ENCODE results near the gene CYP2C18.
"Not testable (repeated sequence)": the region's sequence is repeated elsewhere in the genome, so short reads cannot be mapped to it uniquely, and the experiment has no call there.

The CYP2C18 gene

DNA sequence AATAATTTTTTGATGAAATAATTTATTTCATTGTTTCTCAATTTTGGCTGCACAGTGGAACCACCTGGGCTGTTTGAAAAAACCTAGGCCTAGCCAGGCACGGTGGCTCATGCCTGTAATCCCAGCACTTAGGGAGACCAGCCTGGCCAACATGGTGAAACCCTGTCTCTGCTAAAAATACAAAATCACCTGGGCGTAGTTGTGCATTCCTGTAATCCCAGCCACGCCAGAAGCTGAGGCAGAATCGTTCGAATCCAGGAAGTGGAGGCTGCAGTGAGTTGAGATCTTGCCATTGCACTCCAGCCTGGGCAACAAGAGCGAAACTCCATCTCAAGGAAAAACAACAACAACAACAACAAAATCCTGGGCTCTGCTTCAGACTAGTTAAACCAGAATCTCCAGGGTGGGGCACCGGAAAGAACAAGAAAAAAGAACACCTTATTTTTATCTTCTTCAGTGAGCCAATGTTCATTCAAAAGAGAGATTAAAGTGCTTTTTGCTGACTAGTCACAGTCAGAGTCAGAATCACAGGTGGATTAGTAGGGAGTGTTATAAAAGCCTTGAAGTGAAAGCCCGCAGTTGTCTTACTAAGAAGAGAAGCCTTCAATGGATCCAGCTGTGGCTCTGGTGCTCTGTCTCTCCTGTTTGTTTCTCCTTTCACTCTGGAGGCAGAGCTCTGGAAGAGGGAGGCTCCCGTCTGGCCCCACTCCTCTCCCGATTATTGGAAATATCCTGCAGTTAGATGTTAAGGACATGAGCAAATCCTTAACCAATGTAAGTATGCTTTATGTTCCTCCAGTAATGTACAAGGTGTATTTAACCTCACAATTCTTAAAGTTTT, at the start of gene CYP2C18:
CYP2C18 (plus strand) TSS at position 516 of the 841 bp plus-strand sequence; CDS start at position 607, 91 bp downstream.
- no peak for DNase-seq

GRCh38 chr10:94638097-94638496, 45.4 kb upstream of the CYP2C18 start:
- not testable (repeated sequence) for DNase-seq

DNA sequence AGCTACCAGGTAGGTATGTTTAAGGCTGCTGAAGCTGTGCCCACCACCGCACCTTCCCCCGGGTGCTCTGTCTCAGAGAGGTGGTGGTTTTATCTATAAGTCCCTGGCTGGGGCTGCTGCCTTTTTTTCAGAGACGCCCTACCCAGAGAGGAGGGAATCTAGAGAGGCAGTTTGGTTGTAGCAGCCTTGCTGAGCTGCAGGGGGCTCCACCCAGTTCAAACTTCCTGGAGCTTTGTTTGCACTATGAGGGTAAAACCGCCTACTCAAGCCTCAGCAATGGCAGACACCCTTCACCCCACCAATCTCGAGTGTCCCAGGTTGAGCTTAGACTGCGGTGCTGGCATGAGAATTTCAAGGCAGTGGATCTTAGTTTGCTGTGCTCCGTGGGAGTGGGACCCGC, 43.6 kb upstream of the CYP2C18 start:
- no peak for DNase-seq

DNA sequence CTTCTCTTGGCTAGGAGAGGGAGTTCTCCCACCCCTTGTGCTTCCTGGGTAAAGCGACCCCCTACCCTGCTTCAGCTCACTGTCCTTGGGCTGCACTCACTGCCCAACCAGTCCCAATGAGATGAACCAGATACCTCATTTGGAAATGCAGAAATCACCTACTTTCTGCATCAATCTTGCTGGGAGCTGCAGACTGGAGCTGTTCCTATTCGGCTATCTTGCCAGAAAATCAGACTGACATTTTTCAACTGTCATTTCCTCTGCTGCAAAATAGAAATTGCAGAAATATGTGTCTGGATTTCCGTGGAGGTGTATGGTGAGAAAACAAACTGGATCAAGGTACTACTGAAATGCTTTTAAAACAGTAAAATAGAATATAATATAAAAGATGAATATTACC, 43.0 kb upstream of the CYP2C18 start:
- DNase-seq: no peak

GRCh38 chr10:94641480-94641879, 42.0 kb upstream of the CYP2C18 start:
- DNase-seq: no peak

DNA sequence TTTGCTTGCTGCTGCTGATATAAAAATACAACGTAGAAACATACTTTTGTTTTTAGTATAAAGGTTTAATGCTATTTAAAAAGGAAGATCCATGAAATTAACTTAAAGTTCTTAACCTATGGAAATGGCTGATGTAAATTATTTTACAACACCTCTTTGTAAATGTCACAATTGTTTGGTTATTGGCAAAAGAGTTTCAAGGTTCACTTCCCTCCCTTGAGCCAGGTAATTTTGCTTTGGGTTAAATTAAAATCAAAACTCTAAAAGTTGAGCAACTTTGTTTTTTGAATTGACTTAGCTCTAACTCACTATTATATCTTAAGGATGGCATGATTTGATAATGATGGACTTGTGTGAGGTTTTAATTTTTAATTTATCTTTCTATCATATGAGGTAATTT, 39.2 kb upstream of the CYP2C18 start:
- DNase-seq: no peak

DNA sequence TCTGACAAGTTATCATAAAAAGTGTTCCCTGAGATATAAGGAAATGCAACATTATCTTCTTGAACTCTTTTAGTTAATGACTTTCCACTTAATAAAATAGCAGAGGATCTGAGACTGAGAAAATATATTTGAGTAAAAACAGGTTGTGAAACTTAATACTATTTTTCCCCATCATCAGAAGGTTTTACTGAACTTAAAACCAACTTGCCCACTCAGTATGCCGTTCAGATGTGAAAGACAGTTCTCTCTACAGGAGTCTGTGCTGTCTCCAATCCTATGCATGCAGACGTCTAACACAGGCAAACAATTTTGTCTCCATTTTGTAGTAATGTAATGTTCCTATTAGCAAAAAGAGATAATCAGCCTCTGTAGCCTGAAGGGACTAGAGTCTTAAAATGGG, 38.2 kb upstream of the CYP2C18 start:
- DNase-seq: no peak

DNA sequence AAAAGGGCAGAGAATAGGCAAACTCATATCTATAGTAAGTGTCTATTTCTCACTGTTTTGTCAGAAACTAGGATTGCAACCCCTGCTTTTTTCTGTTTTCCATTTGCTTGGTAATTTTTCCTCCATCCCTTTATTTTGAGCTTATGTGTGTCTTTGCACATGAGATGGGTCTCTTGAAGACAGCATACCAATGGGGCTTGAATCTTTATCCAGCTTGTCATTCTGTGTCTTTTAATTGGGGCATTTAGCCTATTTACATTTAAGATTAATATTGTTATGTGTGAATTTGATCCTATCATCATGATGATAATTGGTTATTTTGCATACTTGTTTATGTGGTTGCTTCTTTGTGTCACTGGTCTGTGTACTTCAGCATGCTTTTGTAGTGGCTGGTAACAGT, 28.3 kb upstream of the CYP2C18 start:
- DNase-seq: not testable (repeated sequence)

DNA sequence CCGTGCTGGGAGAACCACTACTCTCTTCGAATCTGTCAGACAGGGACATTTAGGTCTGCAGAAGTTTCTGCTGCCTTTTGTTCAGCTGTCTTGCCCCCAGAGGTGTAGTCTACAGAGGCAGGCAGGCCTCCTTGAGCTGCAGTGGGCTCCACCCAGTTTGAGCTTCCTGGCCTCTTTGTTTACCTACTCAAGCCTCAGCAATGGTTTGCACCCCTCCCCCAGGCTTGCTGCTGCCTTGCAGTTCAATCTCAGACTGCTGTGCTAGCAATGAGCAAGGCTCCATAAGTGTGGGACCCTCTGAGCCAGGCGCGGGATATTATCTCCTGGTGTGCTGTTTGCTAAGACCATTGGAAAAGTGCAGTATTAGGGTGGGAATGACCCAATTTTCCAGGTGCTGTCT, 20.5 kb upstream of the CYP2C18 start:
- DNase-seq: not testable (repeated sequence)

DNA sequence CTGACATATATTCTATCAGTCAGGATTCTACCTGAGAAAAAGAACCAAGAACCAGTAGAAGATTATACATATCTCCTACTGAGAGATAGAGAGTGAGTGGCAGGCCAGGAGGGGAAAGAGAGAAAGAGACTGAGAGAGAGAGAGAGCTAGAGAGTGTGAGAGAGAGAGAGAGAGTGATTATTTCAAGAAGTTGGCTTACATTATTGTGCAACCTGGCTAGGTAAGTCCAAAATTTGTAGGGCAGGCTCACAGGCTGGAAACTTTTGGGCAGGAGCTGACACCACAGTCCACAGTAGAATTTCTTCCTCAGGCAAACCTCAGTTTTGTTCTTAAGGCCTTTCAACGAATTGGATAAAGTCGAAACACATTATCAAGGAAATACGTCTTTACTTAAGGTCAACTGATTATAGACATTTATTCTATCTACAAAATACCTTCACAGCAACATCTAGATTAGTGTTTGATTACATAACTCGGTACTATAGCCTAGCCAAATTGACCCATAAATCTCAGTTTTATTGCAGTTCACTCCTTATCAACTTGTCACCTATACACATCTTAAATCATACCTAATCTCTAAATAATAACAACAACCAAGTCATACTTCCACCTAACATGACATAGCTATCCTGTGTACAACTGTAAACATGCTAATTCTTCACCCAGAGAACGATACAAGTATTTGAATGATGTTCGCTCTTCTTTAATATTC, 17.0 kb upstream of the CYP2C18 start:
- DNase-seq: no peak

DNA sequence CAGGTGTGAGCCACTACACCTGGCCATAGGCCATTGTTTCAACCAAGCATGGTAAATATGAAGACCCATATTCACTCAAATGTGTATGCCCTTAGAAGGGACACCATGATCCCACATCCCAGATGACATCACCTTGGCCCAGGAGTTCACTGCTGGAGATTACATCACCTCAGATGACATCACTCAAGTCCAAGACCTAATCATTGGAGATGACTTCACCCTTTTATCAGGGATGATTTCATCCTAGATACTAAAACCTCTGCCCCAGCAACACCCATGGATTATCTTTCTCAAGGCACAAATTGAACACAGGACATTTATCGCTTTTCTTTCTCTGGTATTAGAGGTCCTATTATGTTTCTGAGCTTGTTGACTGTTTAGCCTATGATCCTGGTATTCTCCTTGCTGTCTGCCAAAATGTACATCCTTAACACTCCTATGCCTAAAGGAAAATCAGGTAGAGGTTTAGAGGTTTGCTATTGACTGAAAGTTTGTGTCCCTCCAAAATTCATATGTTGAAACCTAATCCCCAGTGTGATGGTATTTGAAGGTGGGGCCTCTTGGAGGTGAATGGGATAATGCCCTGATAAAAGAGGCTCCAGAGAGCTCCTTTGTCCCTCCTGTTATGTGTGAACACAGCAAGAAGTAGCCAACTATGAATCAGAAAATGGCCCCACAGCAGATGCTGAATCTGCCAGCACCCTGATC, 9.8 kb upstream of the CYP2C18 start:
- DNase-seq: no peak

- no peak for DNase-seq
Observed at GRCh38 chr10:94676496-94676895, 7.0 kb upstream of the CYP2C18 start.

DNA sequence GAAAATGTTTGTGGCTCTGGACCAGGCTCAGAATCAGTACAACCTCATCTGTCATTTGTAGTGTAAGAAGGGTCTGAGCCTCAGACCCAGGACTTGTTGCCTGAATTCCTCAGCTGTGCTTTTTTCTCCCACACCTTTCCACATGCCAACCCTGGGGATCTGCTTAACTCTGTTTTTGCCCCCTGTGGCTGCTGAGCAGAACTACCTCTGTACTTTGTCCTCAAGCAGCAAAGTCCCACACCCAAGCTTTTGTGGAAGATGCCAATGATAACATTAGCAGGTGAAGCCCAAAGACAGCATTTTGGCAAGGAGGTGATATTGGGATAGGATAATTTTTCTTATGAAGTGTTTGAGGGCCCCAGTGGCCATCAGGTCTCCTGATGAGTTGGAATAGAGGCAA, 5.8 kb upstream of the CYP2C18 start:
- no peak for DNase-seq

GRCh38 chr10:94678475-94678874, 5.1 kb upstream of the CYP2C18 start:
- DNase-seq: no peak

DNA sequence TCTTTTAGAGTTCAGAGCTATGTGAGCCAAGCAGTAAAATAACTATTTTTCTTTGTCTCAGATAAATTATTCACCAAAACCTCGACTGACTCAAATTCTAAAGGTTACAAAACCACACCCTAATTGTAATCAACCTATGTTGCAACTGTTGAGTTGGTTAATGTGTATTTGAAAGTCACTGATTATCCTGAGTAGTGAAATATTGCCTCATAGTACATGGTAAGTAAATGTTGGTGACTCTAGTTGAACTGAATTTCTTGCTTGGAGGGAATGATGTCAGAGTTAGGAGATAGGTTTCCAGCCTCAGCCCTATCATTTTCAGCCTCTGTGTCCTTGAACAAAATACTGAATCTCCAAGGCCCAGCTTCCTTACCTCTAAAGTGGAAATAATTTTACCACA, 3.0 kb upstream of the CYP2C18 start:
- no peak for DNase-seq

- not testable (repeated sequence) for DNase-seq
Observed at GRCh38 chr10:94682636-94683035, 893 bp upstream of the CYP2C18 start.

DNA sequence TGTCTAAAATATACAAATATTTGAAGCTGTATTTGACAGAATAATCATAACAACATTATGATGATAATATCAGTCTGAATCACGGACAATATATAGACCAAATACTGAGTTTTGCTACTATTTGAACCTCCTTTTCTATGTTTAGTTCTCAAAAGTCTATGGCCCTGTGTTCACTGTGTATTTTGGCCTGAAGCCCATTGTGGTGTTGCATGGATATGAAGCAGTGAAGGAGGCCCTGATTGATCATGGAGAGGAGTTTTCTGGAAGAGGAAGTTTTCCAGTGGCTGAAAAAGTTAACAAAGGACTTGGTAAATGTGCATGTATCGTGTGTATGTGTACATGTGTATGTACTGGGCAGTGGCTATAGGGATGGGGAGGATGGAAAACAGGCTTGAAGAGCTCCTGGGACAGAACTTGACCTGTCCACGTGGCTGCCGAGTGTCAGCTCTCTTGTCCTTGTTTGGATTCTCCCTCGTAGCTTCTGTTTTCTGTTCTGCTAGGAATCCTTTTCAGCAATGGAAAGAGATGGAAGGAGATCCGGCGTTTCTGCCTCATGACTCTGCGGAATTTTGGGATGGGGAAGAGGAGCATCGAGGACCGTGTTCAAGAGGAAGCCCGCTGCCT, 4.2 kb downstream of the CYP2C18 start:
- no peak for DNase-seq

- DNase-seq: no peak
Observed at GRCh38 chr10:94706089-94706488, 22.6 kb downstream of the CYP2C18 start.

- DNase-seq: no peak
Observed at GRCh38 chr10:94710578-94710977, 27.0 kb downstream of the CYP2C18 start.

DNA sequence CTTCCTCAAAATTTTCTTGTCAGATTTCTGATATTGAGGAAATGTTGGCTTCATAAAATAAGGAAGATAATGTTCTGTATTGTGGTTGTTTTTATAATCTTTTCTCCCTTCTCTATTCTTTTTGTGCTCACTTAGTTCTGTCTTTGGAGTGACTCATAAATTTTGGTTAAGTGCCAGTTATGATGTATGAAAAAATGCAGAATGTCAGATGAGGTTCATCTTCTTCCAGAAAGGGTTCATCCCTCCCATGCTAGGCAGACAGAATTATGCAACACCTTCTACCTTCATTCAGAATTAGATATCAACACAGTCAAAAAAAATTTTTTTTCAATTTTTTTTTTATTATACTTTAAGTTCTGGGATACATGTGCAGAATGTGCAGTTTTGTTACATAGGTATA, 42.3 kb downstream of the CYP2C18 start:
- no peak for DNase-seq

GRCh38 chr10:94735197-94735596, 51.7 kb downstream of the CYP2C18 start:
- no peak for DNase-seq

DNA sequence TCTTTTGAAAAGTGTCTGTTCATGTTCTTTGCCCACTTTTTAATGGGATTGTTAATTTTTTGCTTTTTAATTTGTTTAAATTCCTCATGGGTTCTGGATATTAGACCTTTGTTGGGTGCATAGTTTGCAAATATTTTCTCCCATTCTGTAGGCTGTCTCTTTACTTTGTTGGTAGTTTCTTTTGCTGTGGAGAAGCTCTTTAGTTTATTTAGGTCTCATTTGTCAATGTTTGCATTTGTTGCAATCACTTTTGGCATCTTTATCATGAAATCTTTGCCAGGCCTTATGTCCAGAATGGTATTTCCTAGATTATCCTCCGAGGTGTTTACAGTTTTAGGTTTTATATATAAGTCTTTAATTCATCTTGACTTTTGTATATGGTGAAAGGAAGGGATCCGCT, 55.1 kb downstream of the CYP2C18 start:
- no peak for DNase-seq

- DNase-seq: no peak
Observed at GRCh38 chr10:94747137-94747536, 63.6 kb downstream of the CYP2C18 start.
